GM13977 (cell line): ENCODE data around the gene SF3A1.

ENCODE experiments used
- DNase-seq: peaks from one replicate; pipeline ENCODE4 v3.0.0; 2012; ENCODE audit warnings: low spot score
- CTCF ChIP-seq: IDR thresholded peaks from 2 replicates; pipeline ENCODE4 v1.5.1; 2012; ENCODE audit warnings: mild to moderate bottlenecking, control low read depth; ENCODE audit not compliant: insufficient read depth; ENCODE audit errors: extremely low read depth, missing control alignments
- in situ Hi-C: fragments of 300-500 bp; cut with MboI; formaldehyde crosslinking; loops from one replicate; pipeline ENCODE4 v1.12.0; 2022; ENCODE audit warnings: low sequenced_read_pairs, low pct_unique_long_range_greater_than_20kb, mixed read lengths, inconsistent platforms; ENCODE audit not compliant: unreplicated experiment

The SF3A1 gene

GRCh38 chr22:30332994-30333706 is 23.5 kb downstream of the SF3A1 start:
- no peak for TF ChIP-seq CTCF
- no peak for DNase-seq
- in situ Hi-C loops = no loop called here

- in situ Hi-C loops = no loop called here
- TF ChIP-seq CTCF = no peak
- no peak for DNase-seq
Observed at GRCh38 chr22:30332551-30332950, 24.1 kb downstream of the SF3A1 start.

GRCh38 chr22:30328466-30329049 is 28.1 kb downstream of the SF3A1 start:
- DNase-seq = no peak
- TF ChIP-seq CTCF = no peak
- in situ Hi-C loops = no loop called here

GRCh38 chr22:30327864-30328345 is 28.8 kb downstream of the SF3A1 start:
- peak; percentile 18 for TF ChIP-seq CTCF
- DNase-seq = no peak
- in situ Hi-C loops = no loop called here

- in situ Hi-C loops = no loop called here
- TF ChIP-seq CTCF = no peak
- peak; percentile 100 for DNase-seq
Observed at GRCh38 chr22:30326706-30327362, 29.9 kb downstream of the SF3A1 start, which contains the start of gene TBC1D10A. Gene TBC1D10A (minus strand): TSS chr22:30326941. CDS start chr22:30326881, 60 bp downstream.

- in situ Hi-C loops = no loop called here
- no peak for TF ChIP-seq CTCF
- DNase-seq = peak; percentile 49
Observed at GRCh38 chr22:30326255-30326705, 30.4 kb downstream of the SF3A1 start.
